Prostate gland (tissue), 2 donors: ENCODE data around the gene CLCF1. TPM values are rescaled to one million over a fixed set of nuclear protein-coding genes. Genes with fewer than 3 reads are reported as not detected.

Experiments used
- DNase-seq: peaks from one replicate; pipeline ENCODE4 v3.0.0-alpha.2; 2019; ENCODE audit warnings: low spot score
- H3K27ac ChIP-seq, 2 donors: fragments of 200-600 bp; sonication (generic); 2 replicates each; pipeline ENCODE4 v1.5.1; 2017 to 2019
- H3K27me3 ChIP-seq: fragments of 200-600 bp; sonication (generic); replicated peaks from 2 replicates; pipeline ENCODE4 v1.5.1; 2019; ENCODE audit not compliant: insufficient read depth
- H3K36me3 ChIP-seq, 2 donors: fragments of 200-600 bp; sonication (generic); 1 replicate in 1 of 2; 2 replicates in 1 of 2; pipeline versions ENCODE4 v1.5.1 to v1.8.1; 2017 to 2019
- H3K4me1 ChIP-seq: fragments of 200-600 bp; sonication (generic); replicated peaks from 2 replicates; pipeline ENCODE4 v1.5.1; 2019
- H3K4me3 ChIP-seq, 2 donors: fragments of 200-600 bp; sonication (generic); 2 replicates each; pipeline ENCODE4 v1.5.1; 2017 to 2019
- H3K9me3 ChIP-seq: fragments of 200-600 bp; sonication (generic); 2 replicates; pipeline ENCODE4 v1.5.1; 2017
- POLR2A ChIP-seq: fragments of 450-650 bp; IDR thresholded peaks from one replicate; pipeline ENCODE4 v1.6.1; 2016; ENCODE audit warnings: antibody characterized with exemption, mild to moderate bottlenecking
- POLR2AphosphoS5 ChIP-seq: sonication (generic); formaldehyde crosslinking; IDR thresholded peaks from one replicate; pipeline ENCODE4 v1.6.1; 2017; ENCODE audit warnings: antibody characterized with exemption
- WGBS: methylation state at CpG from one replicate; pipeline ENCODE4 v1.1.5; 2018; 5-methylcytosine and 5-hydroxymethylcytosine counted together
- intact Hi-C: fragments of 100-400 bp; cut with DNase I; formaldehyde crosslinking; loops from one replicate; pipeline ENCODE4 v1.14.2; 2022
- total RNA-seq, 2 donors: library from RNA; depleted of rRNA; stranded (reverse); fragments of >200 nt; gene quantifications; one replicate each; pipeline ENCODE4 v1.1.0, GENCODE V29; 2016
- TF ChIP-seq, protein P1 (sequence below), 4 experiments: fragments of 200-600 bp in 2 of 4; fragments of 450-650 bp in 2 of 4; sonication (generic) in 2 of 4; IDR thresholded peaks; 1 replicate in 3 of 4; 2 replicates in 1 of 4; pipeline ENCODE4 v1.5.1; 2016 to 2019; ENCODE audit warnings: antibody characterized with exemption in 4 of 4, mild to moderate bottlenecking in 2 of 4, moderate library complexity in 2 of 4

The CLCF1 gene
- total RNA-seq, 2 donors from 2014 or later: 2.5 to 2.6 TPM

- no peak for DNase-seq
- 50% methylated on average over 6 of the region's 6 CpGs for WGBS
- Histone ChIP-seq H3K4me1 (peaks cover 18% of the 10 kb centered on the region), H3K36me3 (peaks cover 6 to 13% of the 10 kb centered on the region in 2 donors), H3K9me3 (no peaks in the 10 kb centered on the region), H3K27me3 (no peaks in the 10 kb centered on the region), H3K27ac (no peak overlapping the region), H3K4me3 (no peak overlapping the region)
- intact Hi-C loops: no loop called here
- no peak for TF ChIP-seq POLR2AphosphoS5
- no peak for TF ChIP-seq POLR2A
- TF ChIP-seq, protein P1, sequence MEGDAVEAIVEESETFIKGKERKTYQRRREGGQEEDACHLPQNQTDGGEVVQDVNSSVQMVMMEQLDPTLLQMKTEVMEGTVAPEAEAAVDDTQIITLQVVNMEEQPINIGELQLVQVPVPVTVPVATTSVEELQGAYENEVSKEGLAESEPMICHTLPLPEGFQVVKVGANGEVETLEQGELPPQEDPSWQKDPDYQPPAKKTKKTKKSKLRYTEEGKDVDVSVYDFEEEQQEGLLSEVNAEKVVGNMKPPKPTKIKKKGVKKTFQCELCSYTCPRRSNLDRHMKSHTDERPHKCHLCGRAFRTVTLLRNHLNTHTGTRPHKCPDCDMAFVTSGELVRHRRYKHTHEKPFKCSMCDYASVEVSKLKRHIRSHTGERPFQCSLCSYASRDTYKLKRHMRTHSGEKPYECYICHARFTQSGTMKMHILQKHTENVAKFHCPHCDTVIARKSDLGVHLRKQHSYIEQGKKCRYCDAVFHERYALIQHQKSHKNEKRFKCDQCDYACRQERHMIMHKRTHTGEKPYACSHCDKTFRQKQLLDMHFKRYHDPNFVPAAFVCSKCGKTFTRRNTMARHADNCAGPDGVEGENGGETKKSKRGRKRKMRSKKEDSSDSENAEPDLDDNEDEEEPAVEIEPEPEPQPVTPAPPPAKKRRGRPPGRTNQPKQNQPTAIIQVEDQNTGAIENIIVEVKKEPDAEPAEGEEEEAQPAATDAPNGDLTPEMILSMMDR (IDR thresholded peaks at IDR 0.05): no peak
These were observed 24.1 kb upstream of the CLCF1 start for GRCh38 chr11:67397536-67397935.

- no peak overlapping the region for H3K27ac ChIP-seq
These were observed 23.4 kb upstream of the CLCF1 start for GRCh38 chr11:67396587-67397389.

DNA sequence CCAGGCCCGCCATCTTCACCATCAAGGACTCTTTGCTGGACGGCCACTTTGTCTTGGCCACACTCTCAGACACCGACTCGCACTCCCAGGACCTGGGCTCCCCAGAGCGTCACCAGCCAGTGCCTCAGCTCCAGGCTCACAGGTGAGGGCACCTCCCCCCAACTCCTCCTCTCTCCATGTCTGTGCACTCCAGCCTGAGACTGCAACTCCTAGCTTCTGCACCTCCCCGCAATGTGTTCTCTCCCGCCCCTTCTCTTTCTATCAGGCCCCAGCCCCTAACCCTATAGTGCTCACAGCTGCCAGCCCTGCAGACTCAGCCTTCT, 22.8 kb upstream of the CLCF1 start:
- Histone ChIP-seq H3K27ac (no peak overlapping the region), H3K4me1 (peaks cover 22% of the 10 kb centered on the region), H3K9me3 (no peaks in the 10 kb centered on the region), H3K27me3 (no peaks in the 10 kb centered on the region), H3K36me3 (peaks cover 6 to 13% of the 10 kb centered on the region in 2 donors), H3K4me3 (no peak overlapping the region)
- no peak for TF ChIP-seq POLR2AphosphoS5
- no peak for TF ChIP-seq POLR2A
- TF ChIP-seq, protein P1 (IDR thresholded peaks at IDR 0.05): no peak
- no peak for DNase-seq
- 85% methylated on average over 7 of the region's 7 CpGs for WGBS
- intact Hi-C loops: no loop called here

More at GRCh38 chr11:67396587-67397389, 23.4 kb upstream of the CLCF1 start:
- no peaks in the 10 kb centered on the region for H3K27me3 ChIP-seq
- no peaks in the 10 kb centered on the region for H3K9me3 ChIP-seq
- no peak for TF ChIP-seq POLR2A
- TF ChIP-seq, protein P1 (IDR thresholded peaks at IDR 0.05): no peak
- TF ChIP-seq POLR2AphosphoS5: no peak
- 39% methylated on average over 13 of the region's 13 CpGs for WGBS
- H3K36me3 ChIP-seq: peaks cover 6 to 13% of the 10 kb centered on the region in 2 donors
- intact Hi-C loops: no loop called here
- DNase-seq: no peak
- peaks cover 22% of the 10 kb centered on the region for H3K4me1 ChIP-seq
- no peak overlapping the region for H3K4me3 ChIP-seq

DNA sequence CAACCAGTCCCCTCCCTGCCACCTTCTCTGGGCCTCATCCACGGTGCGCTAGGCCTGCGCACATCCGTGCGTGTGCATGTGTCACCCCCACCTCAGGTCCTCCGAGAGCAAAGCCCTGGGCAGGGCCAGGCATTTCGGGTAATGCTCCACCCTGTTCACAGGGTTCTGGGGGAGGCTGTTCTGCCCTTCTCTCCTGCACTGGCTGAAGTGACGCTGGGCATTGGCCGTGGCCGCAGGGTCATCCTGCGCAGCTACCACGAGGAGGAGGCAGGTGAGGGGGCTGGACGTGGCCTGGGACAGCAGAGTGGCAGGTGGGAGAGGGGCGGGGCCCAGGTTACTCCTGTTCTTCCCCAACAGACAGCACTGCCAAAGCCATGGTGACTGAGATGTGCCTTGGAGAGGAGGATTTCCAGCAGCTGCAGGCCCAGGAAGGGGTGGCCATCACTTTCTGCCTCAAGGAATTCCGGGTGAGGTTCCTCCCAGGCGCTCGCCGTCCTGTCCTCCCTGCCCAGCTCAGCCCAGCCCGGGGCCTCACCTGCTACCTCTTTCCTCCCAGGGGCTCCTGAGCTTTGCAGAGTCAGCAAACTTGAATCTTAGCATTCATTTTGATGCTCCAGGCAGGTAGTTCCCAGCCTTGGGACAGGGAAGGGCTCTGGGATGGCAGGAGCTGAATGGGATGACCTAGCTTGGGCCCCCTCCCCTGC, 22.3 kb upstream of the CLCF1 start:
- Histone ChIP-seq H3K9me3 (no peaks in the 10 kb centered on the region), H3K36me3 (peaks cover 6 to 13% of the 10 kb centered on the region in 2 donors), H3K27ac (no peak overlapping the region), H3K4me3 (no peak overlapping the region), H3K27me3 (no peaks in the 10 kb centered on the region), H3K4me1 (peaks cover 20% of the 10 kb centered on the region)
- WGBS: 80% methylated on average over 19 of the region's 19 CpGs
- DNase-seq: no peak
- TF ChIP-seq, protein P1 (IDR thresholded peaks at IDR 0.05): no peak
- no peak for TF ChIP-seq POLR2AphosphoS5
- no peak for TF ChIP-seq POLR2A
- intact Hi-C loops: no loop called here
